ENCODE data around the gene EIF2S2.

EIF2S2 gene

DNA sequence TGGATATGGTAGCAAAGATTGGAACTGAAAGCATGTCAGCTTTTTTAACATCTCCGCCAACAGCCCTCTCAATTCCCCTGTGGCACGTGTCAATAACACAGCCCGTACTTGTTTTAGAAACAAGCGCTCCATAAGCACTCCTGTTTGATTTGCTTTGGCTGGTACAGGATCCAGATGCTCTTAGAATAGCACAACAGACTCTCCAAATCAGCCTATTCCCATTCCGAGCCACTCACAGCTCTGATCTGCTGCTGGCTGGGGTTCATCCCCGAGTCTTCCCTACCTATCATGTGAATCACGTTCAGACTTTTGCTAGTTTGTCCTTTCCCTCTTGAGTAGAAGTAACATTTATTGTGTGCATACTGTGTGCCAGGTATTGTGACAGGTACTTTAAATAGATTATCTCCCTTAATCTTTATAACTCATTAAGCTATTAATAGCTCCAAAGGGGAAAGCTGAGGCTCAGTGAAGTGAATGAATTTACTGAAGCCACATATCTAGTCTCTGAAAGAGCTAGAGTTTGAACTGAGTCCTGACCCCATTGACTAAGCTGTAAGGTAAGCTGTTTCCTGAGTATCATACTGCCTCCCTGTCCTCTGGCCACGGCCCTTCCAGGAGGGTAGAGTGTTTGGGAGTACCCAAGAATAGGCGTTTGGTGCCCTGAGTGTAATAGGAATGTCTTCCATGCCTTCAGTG, 71.6 kb downstream of the EIF2S2 start:
- Histone ChIP-seq H3K4me1 (peaks cover 25% of the 10 kb centered on the region), H3K36me3 (no peaks in the 10 kb centered on the region; the same call in none of the 2 replicates), H3K9me3 (no peaks in the 10 kb centered on the region), H3K4me3 (ENCODE audit: low read depth, low read length) (no peak overlapping the region), H3K27me3 (no peaks in the 10 kb centered on the region)
- DNase-seq: no peak
- no peak for TF ChIP-seq CTCF (IDR thresholded peaks at IDR 0.05; ENCODE audit: low read depth, low read length)
